Retinal pigment epithelial cell (primary cell): Measurements from ENCODE around the gene AFG3L2.
A peak's percentile ranks its signal among the peaks of the same experiment; 100 is the strongest.

Experiments
- DNase-seq: peaks from one replicate; pipeline ENCODE4 v3.0.0-alpha.2; 2010; ENCODE audit warnings: low read depth
- H3K4me3 ChIP-seq: 2 replicates; pipeline ENCODE4 v1.5.1; 2011; ENCODE audit warnings: mild to moderate bottlenecking, low read length, control low read depth, moderate library complexity
- TF ChIP-seq, protein P1 (sequence below): conservative IDR thresholded peaks from 2 replicates; pipeline ENCODE4 v1.5.1; 2011; ENCODE audit warnings: low read depth, low read length, control low read depth, inconsistent platforms

The AFG3L2 gene

DNA sequence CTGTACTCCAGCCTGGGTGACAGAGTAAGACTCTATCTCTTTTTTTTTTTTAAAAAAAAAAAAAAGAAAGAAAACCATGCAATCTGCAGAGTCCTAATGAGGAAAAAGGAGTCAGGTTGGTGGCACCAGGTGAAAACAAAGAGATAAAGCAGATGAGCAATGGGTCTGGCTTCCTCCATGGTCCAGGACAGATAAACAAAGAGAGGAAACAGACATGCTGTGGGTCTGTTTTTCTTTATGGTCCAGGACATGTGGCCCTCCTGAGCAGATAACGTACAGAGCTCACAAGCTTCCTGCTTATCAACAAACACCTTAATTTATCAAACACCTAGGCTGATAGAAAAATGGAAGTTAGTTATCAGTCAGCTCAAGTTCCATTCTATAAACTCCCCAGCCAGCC, 93.4 kb downstream of the AFG3L2 start:
- TF ChIP-seq, protein P1, sequence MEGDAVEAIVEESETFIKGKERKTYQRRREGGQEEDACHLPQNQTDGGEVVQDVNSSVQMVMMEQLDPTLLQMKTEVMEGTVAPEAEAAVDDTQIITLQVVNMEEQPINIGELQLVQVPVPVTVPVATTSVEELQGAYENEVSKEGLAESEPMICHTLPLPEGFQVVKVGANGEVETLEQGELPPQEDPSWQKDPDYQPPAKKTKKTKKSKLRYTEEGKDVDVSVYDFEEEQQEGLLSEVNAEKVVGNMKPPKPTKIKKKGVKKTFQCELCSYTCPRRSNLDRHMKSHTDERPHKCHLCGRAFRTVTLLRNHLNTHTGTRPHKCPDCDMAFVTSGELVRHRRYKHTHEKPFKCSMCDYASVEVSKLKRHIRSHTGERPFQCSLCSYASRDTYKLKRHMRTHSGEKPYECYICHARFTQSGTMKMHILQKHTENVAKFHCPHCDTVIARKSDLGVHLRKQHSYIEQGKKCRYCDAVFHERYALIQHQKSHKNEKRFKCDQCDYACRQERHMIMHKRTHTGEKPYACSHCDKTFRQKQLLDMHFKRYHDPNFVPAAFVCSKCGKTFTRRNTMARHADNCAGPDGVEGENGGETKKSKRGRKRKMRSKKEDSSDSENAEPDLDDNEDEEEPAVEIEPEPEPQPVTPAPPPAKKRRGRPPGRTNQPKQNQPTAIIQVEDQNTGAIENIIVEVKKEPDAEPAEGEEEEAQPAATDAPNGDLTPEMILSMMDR = no peak
- DNase-seq = no peak
- H3K4me3 ChIP-seq = no peak overlapping the region

- no peak overlapping the region for H3K4me3 ChIP-seq
- TF ChIP-seq, protein P1 = peak; percentile 46
- no peak for DNase-seq
These were observed 93.8 kb downstream of the AFG3L2 start for GRCh38 chr18:12283256-12283655.

DNA sequence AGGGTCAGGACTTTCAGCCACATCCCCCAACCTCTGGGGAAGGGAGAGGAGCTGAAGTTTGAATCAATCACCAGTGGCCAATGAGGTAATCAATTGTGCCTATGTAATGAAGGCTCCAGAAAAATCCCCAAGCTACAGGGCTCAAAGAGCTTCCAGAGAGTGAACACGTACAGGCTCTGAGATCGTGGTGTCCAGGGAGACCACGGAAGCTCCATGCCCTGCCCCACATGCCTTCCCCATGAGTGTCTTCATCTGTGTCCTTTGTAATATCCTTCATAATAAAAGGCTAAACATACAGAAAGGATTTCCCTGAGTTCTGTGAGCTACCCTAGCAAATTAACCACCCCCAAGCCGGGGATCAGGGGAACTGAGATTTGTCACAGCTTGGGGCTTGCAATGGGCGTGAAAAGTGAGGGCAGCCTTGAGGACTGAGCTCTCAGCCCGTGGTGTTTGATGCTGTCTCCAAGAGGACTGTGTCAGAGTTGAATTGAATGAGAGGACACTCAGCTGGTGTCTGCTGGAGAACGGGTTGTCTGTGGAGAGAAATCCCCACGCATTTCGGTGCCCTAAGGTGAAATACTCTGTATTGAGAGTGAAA, 94.5 kb downstream of the AFG3L2 start:
- TF ChIP-seq, protein P1 = no peak
- DNase-seq = no peak
- H3K4me3 ChIP-seq = no peak overlapping the region

DNA sequence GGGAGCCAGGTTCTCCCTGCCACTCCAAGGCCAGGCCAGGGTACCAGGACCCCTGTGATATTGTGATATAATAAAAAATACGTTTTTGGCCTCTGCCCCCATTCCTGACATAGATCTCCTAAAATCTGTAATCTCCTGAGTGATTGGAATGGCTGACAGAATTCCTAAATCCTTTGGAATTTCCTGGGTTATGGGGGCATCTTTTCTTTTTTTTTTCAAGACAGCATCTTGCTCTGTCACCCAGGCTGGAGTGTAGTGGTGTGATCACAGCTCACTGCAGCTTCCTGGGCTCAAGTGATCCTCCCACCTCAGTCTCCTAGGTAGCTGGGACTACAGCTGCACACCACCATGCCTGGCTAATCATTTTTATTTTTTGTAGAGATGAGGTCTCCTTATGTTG, 95.2 kb downstream of the AFG3L2 start:
- DNase-seq = no peak
- H3K4me3 ChIP-seq = no peak overlapping the region
- TF ChIP-seq, protein P1 = no peak

DNA sequence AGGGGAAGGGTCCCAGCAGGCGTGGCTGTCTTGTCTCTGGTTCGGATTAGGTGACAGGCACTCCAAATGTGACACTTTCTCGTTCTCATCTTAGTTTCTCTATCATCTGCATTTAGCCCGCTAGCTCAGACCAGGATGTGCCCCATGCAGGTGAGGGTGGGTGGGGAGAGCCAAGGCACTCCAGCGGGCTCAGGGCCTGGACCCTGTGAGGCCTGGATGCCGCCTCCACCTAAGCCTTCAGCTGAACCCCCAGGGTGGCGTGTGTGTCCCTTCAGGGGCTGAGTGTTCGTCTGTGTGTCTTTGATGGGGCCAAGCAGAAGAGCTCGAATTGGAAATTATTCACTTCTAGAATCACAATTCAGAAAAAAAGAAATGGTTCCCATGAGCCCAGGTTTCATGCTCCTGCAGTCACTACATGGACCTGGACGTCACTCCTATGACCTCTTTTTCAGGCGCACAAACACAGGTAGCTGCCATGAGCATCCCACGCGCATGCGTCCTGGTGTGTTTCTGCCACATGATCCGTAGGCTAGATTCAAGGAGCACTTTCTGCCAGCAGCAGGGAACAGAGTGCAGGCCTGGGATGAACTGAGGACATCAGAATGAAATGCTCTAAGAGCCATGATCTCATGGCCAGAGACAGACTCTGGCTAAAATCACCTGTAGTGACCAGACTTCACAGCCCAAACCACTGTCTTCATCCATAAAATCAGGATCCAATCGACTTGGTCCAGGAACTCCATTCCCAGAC, 97.1 kb downstream of the AFG3L2 start:
- no peak for DNase-seq
- TF ChIP-seq, protein P1 = no peak
- no peak overlapping the region for H3K4me3 ChIP-seq
